Ectodermal cell (in vitro differentiated cells): ENCODE results near the gene ADGRG1.
A peak's percentile ranks its signal among the peaks of the same experiment; 100 is the strongest.

ENCODE experiments used
- H3K27ac ChIP-seq: 2 replicates; pipeline ENCODE4 v1.7.0; 2013; ENCODE audit warnings: mild to moderate bottlenecking, low read depth, low read length; ENCODE audit not compliant: insufficient read depth, poor library complexity, severe bottlenecking
- H3K27me3 ChIP-seq: 2 replicates; pipeline ENCODE4 v1.7.0; 2013; ENCODE audit warnings: mild to moderate bottlenecking, low read length; ENCODE audit not compliant: insufficient read depth, control insufficient read depth, poor library complexity, severe bottlenecking
- H3K36me3 ChIP-seq: one replicate; pipeline ENCODE4 v1.7.0; 2013; ENCODE audit warnings: low read length; ENCODE audit not compliant: control insufficient read depth, insufficient read depth
- H3K4me1 ChIP-seq: one replicate; pipeline ENCODE4 v1.7.0; 2013; ENCODE audit warnings: low read length; ENCODE audit not compliant: control insufficient read depth, insufficient read depth
- H3K4me3 ChIP-seq: 2 replicates; pipeline ENCODE4 v1.7.0; 2013; ENCODE audit warnings: low read depth, low read length, control low read depth; ENCODE audit not compliant: insufficient read depth
- H3K9me3 ChIP-seq: 2 replicates; pipeline ENCODE4 v1.7.0; 2013; ENCODE audit warnings: mild to moderate bottlenecking, low read length, moderate library complexity; ENCODE audit not compliant: control insufficient read depth
- WGBS, 2 experiments: methylation state at CpG; one replicate each; pipeline ENCODE4 v1.1.7; 2013; ENCODE audit warnings: missing lambda C conversion rate in 2 of 2; 5-methylcytosine and 5-hydroxymethylcytosine counted together

ADGRG1 gene

GRCh38 chr16:57693550-57693949, 65.1 kb downstream of the ADGRG1 start:
- H3K4me1 ChIP-seq, result peaks cover 6% of the 10 kb centered on the region
- 76 to 82% methylated on average over 4 of the region's 4 CpGs for WGBS, 2 experiments
- H3K9me3 ChIP-seq, result no peaks in the 10 kb centered on the region
- H3K27ac ChIP-seq, result no peak overlapping the region
- H3K36me3 ChIP-seq, result no peaks in the 10 kb centered on the region
- no peaks in the 10 kb centered on the region for H3K27me3 ChIP-seq
- no peak overlapping the region for H3K4me3 ChIP-seq

DNA sequence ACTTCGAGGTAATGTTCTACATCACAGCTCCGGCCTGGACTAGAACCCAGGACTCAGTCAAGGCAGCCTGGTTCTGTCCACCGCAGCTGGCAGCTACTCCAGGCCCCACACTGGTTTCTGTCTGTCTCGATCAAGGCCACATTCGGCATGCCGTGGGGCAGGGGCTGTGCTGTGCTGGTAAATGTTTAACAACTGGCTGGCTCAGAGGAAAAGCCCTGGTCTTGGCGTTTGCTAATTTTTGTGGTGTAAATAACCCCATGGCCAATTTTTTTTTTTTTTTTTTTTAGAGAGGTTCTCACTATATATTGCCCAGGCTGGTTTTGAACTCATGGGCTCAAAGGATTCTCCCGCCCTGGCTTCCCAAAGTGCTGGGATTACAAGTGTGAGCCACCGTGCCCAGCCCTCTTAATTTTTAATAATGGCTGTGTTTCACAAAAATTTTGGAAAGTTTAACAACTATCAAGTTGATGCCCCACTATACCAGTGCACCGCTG, 65.8 kb downstream of the ADGRG1 start:
- H3K9me3 ChIP-seq, result no peaks in the 10 kb centered on the region
- no peak overlapping the region for H3K27ac ChIP-seq
- 64 to 68% methylated on average over 10 of the region's 10 CpGs for WGBS, 2 experiments
- H3K27me3 ChIP-seq, result no peaks in the 10 kb centered on the region
- peaks cover 3% of the 10 kb centered on the region for H3K4me1 ChIP-seq
- H3K4me3 ChIP-seq, result no peak overlapping the region
- no peaks in the 10 kb centered on the region for H3K36me3 ChIP-seq

DNA sequence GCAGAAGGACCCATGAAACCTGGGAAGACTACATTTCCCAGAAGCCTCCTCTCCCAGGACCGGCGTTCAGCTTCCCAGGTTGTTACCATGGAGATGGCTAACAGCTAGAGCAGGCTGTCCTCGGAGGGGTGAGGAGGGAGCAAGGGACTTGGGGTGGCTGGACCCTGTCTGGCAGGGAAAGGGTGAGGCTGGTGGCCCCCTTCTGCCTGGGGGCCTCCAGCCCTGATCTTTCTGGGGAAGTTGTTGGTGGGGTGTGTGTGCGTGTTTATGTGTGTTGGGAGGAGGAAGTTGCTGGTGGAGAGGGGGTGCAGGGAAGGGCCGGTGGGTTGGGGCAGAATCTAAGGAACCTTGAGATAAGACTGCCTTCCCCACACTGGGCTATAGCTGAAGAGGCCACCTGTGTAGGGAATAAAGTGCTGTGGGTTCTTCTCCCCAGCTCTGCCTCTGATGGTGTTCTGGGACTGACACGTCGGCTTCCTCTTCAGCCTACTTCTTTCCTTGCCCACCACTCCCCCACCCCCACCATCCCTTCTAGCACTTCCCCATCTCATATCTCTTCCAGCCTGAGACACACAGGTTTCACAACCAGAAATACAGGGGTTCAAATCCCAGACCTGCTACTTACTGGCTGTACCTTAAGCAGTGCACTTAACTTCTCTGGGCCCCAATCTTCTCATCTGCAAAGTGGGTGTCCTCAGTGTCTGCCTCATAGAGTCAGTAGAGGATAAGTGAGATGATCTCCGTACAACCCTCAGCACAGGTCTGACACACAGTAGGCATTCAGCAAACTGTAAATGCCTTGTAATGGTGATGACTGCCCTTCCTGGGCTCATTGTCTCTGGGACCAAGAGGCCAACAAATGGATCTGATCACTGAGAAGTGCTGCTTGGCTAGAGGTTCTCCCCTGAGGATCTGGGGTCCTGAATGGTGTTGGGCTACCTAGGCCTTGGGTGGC, 66.6 kb downstream of the ADGRG1 start, which contains the start of gene DRC7:
DRC7 (plus strand) TSS at position 82 of the 955 bp plus-strand sequence. CDS start 3,144 bp downstream, outside the sequence.
- Histone ChIP-seq H3K27ac (no peak within 1 kb of the TSS), H3K36me3 (no peaks in the 10 kb centered on the region), H3K4me3 (peak within 1 kb of the TSS; percentile 27), H3K27me3 (no peaks in the 10 kb centered on the region), H3K9me3 (no peaks in the 10 kb centered on the region), H3K4me1 (no peaks in the 10 kb centered on the region)
- WGBS, 2 experiments, result 41 to 42% methylated on average over 8 of the region's 8 CpGs

- H3K36me3 ChIP-seq, result no peaks in the 10 kb centered on the region
- no peak overlapping the region for H3K27ac ChIP-seq
- no peak overlapping the region for H3K4me3 ChIP-seq
- H3K27me3 ChIP-seq, result no peaks in the 10 kb centered on the region
- peaks cover 3% of the 10 kb centered on the region for H3K4me1 ChIP-seq
- 87 to 89% methylated on average over 5 of the region's 5 CpGs for WGBS, 2 experiments
- H3K9me3 ChIP-seq, result no peaks in the 10 kb centered on the region
Observed at GRCh38 chr16:57695680-57696069, 67.2 kb downstream of the ADGRG1 start.

DNA sequence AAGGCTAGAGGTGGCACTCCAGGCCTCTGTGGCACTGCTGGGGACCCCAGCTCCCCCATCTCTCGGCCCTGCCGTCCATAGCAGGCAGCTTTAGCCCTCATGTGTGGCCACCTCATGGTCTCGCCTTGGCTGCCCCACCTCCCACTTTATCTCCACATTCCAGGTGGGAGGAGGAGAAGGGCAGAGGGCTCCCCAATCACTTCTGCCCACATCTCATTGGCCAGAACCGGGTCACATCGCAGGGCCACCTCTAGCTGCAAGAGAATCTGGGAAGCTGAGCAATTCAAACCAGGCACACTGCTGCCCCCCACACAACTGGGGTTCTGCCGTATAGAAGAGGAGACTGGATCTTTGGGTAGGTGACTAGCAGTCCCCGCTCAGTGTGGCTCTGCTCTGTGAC, 67.8 kb downstream of the ADGRG1 start:
- Histone ChIP-seq H3K27ac (no peak overlapping the region), H3K9me3 (no peaks in the 10 kb centered on the region), H3K4me3 (no peak overlapping the region), H3K4me1 (peaks cover 9% of the 10 kb centered on the region), H3K36me3 (no peaks in the 10 kb centered on the region), H3K27me3 (no peaks in the 10 kb centered on the region)
- 93 to 96% methylated on average over 7 of the region's 7 CpGs for whole genome bisulfite sequencing, 2 experiments

GRCh38 chr16:57697896-57698537, 69.6 kb downstream of the ADGRG1 start:
- Histone ChIP-seq H3K4me1 (peaks cover 12% of the 10 kb centered on the region), H3K36me3 (no peaks in the 10 kb centered on the region), H3K9me3 (no peaks in the 10 kb centered on the region), H3K27ac (no peak overlapping the region), H3K4me3 (no peak overlapping the region), H3K27me3 (no peaks in the 10 kb centered on the region)
- 94 to 95% methylated on average over 14 to 17 of the region's 17 CpGs for WGBS, 2 experiments

DNA sequence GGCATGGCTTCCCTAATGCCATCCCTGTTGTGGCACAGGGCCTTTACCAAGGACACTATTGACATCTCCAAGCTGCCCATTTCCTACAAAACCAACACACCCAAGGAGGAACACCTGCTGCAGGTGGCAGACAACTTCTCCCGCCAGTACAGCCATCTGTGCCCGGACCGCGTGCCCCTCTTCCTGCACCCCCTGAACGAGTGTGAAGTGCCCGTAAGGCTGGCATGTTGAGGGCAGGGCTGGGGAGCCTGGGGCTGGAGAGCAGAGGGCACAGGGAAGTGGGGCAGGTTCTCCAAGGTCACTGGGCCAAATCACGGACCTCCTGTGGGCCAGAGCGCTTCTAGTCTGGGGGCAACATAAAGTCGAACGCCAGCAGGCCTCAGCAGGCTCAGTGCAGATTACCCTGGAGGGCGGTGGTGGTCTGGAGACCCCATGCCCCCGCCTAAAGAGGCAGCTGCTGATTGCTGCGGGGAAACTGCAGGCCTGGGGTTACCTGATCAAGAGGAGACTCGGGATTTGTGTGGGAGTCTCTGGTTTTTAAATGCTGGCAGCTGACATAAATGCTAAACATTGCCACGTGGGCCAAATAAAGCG, 70.5 kb downstream of the ADGRG1 start:
- 91 to 94% methylated on average over 16 of the region's 16 CpGs for WGBS, 2 experiments
- H3K4me3 ChIP-seq, result no peak overlapping the region
- H3K27ac ChIP-seq, result no peak overlapping the region
- H3K36me3 ChIP-seq, result no peaks in the 10 kb centered on the region
- H3K9me3 ChIP-seq, result no peaks in the 10 kb centered on the region
- peaks cover 12% of the 10 kb centered on the region for H3K4me1 ChIP-seq
- H3K27me3 ChIP-seq, result no peaks in the 10 kb centered on the region

DNA sequence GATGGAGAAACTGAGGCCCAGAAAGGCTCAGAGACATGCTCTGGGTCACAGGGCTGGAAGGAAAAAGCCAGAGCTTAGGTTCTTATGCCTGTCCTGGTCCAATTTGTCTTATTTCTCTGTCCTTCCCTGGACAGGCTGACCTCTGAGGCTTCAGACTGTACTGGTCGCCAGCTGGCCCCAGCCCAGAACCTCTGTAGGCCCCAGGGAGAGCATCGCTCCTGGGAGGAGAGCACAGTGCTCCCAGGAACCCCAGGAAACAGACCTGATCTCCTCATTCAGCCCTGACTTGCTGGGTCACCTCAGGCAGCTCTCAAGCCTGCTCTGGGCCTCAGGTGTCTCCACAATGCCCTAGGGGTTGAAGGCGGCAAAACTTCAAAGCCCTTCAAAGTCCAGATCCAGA, 71.1 kb downstream of the ADGRG1 start:
- no peak overlapping the region for H3K27ac ChIP-seq
- no peak overlapping the region for H3K4me3 ChIP-seq
- no peaks in the 10 kb centered on the region for H3K27me3 ChIP-seq
- no peaks in the 10 kb centered on the region for H3K9me3 ChIP-seq
- WGBS, 2 experiments, result 95 to 97% methylated on average over 3 of the region's 3 CpGs
- peaks cover 12% of the 10 kb centered on the region for H3K4me1 ChIP-seq
- no peaks in the 10 kb centered on the region for H3K36me3 ChIP-seq

- Histone ChIP-seq H3K27ac (no peak overlapping the region), H3K9me3 (no peaks in the 10 kb centered on the region), H3K4me1 (peaks cover 12% of the 10 kb centered on the region), H3K4me3 (no peak overlapping the region), H3K27me3 (no peaks in the 10 kb centered on the region), H3K36me3 (no peaks in the 10 kb centered on the region)
- WGBS, 2 experiments, result 94 to 95% methylated on average over 7 of the region's 7 CpGs
Observed at GRCh38 chr16:57699899-57700298, 71.5 kb downstream of the ADGRG1 start.
